ENCODE data around the gene SEMA5A. TPM values are rescaled to one million over a fixed set of nuclear protein-coding genes. Genes with fewer than 3 reads are reported as not detected.

The SEMA5A gene
- total RNA-seq, 5 donors from 2014 or later (not counting 1 experiment from before 2014, with no cell fraction given): 0.60 to 5.1 (median 1.5) TPM

- no peaks in the 10 kb centered on the region for H3K4me1 ChIP-seq (ENCODE audit: control insufficient read depth in 1 of 2, extremely low read depth in 1 of 2, insufficient read depth in 2 of 2, low read length in 2 of 2)
- H3K27ac ChIP-seq (ENCODE audit: low read length): no peak overlapping the region
- no peaks in the 10 kb centered on the region for H3K36me3 ChIP-seq (ENCODE audit: control insufficient read depth in 2 of 2, extremely low read depth in 1 of 2, insufficient read depth in 1 of 2, low read length in 1 of 2)
- ChIA-PET CTCF (no interaction called here), POLR2A (no interaction called here)
- H3K9me3 ChIP-seq: no peaks in the 10 kb centered on the region
- no peak for DNase-seq
- Mint-ChIP-seq H3K4me1 (no peaks in the 10 kb centered on the region), H3K27ac (no peak overlapping the region), H3K4me3 (no peak overlapping the region), H3K9me3 (peaks cover 4 to 12% (median 7%) of the 10 kb centered on the region in 3 donors), H3K36me3 (no peaks in the 10 kb centered on the region), H3K27me3 (no peaks in the 10 kb centered on the region)
- no peaks in the 10 kb centered on the region for H3K27me3 ChIP-seq (replicated peaks in 1 of 2; ENCODE audit: control insufficient read depth in 2 of 2, extremely low read depth in 1 of 2, insufficient read depth in 2 of 2, low read length in 1 of 2)
- H3K4me3 ChIP-seq (ENCODE audit: control insufficient read depth in 1 of 2, extremely low read depth in 1 of 2, low read length in 1 of 2): no peak overlapping the region
- 100% methylated on average over 2 of the region's 5 CpGs for WGBS (ENCODE audit: insufficient coverage)
- no peak for ATAC-seq (replicated peaks in 1 of 4)
Observed at GRCh38 chr5:9464478-9464877, 81.4 kb downstream of the SEMA5A start.

- Histone ChIP-seq H3K27me3 (replicated peaks in 1 of 2; ENCODE audit: control insufficient read depth in 2 of 2, extremely low read depth in 1 of 2, insufficient read depth in 2 of 2, low read length in 1 of 2) (no peaks in the 10 kb centered on the region), H3K27ac (ENCODE audit: low read length) (no peak overlapping the region), H3K9me3 (no peaks in the 10 kb centered on the region), H3K4me3 (ENCODE audit: control insufficient read depth in 1 of 2, extremely low read depth in 1 of 2, low read length in 1 of 2) (no peak overlapping the region), H3K4me1 (ENCODE audit: control insufficient read depth in 1 of 2, extremely low read depth in 1 of 2, insufficient read depth in 2 of 2, low read length in 2 of 2) (no peaks in the 10 kb centered on the region), H3K36me3 (ENCODE audit: control insufficient read depth in 2 of 2, extremely low read depth in 1 of 2, insufficient read depth in 1 of 2, low read length in 1 of 2) (no peaks in the 10 kb centered on the region)
- no CpG with 5 or more reads among the region's 3 CpGs for WGBS (ENCODE audit: insufficient coverage)
- DNase-seq (no peak), ATAC-seq (replicated peaks in 1 of 4) (no peak)
- ChIA-PET CTCF (no interaction called here), POLR2A (no interaction called here)
- Mint-ChIP-seq H3K4me1 (no peaks in the 10 kb centered on the region), H3K36me3 (no peaks in the 10 kb centered on the region), H3K27ac (no peak overlapping the region), H3K4me3 (no peak overlapping the region), H3K9me3 (peaks cover 7 to 16% (median 12%) of the 10 kb centered on the region in 3 donors), H3K27me3 (no peaks in the 10 kb centered on the region)
Observed at GRCh38 chr5:9462109-9462508, 83.8 kb downstream of the SEMA5A start.

GRCh38 chr5:9460885-9461645, 84.8 kb downstream of the SEMA5A start:
- Histone ChIP-seq H3K27ac (ENCODE audit: low read length) (no peak overlapping the region), H3K4me3 (ENCODE audit: control insufficient read depth in 1 of 2, extremely low read depth in 1 of 2, low read length in 1 of 2) (no peak overlapping the region), H3K36me3 (ENCODE audit: control insufficient read depth in 2 of 2, extremely low read depth in 1 of 2, insufficient read depth in 1 of 2, low read length in 1 of 2) (no peaks in the 10 kb centered on the region), H3K27me3 (replicated peaks in 1 of 2; ENCODE audit: control insufficient read depth in 2 of 2, extremely low read depth in 1 of 2, insufficient read depth in 2 of 2, low read length in 1 of 2) (no peaks in the 10 kb centered on the region), H3K9me3 (no peaks in the 10 kb centered on the region), H3K4me1 (ENCODE audit: control insufficient read depth in 1 of 2, extremely low read depth in 1 of 2, insufficient read depth in 2 of 2, low read length in 2 of 2) (no peaks in the 10 kb centered on the region)
- ChIA-PET CTCF (no interaction called here), POLR2A (no interaction called here)
- Mint-ChIP-seq H3K4me1 (no peaks in the 10 kb centered on the region), H3K9me3 (peaks cover 7 to 13% (median 8%) of the 10 kb centered on the region in 3 donors), H3K36me3 (no peaks in the 10 kb centered on the region), H3K27ac (no peak overlapping the region), H3K27me3 (no peaks in the 10 kb centered on the region), H3K4me3 (no peak overlapping the region)
- no peak for DNase-seq
- no peak for ATAC-seq (replicated peaks in 1 of 4)
- no CpG with 5 or more reads among the region's 3 CpGs for WGBS (ENCODE audit: insufficient coverage)

DNA sequence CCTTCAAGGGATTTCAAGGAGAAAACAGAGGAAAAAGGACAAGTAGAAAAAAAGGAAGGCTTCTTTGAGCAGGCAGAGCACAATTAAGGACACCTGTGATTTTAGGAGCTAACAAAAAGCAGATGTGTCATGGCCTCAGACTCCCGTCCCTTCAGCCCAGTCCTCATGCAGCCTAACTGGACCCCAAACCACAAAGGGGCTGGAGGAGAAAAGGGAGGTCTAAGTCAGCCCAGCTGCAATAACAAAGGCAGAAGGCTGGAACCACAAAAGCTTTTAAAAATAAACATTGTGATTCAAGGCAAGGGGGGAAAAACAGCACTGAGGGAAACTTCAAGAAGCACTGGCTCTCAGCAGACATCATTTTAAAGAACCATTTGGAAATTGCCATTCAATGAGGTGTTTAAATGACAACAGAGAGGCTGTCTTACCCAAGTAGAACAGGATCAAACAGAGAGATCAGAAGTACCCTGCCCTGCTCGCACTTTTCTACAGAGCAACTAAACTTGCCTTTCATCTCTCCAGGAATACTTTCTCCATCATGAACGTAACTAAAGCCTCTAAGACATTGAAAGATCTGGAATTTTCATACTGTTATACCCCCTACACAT, 89.3 kb downstream of the SEMA5A start:
- Histone ChIP-seq H3K4me1 (ENCODE audit: control insufficient read depth in 1 of 2, extremely low read depth in 1 of 2, insufficient read depth in 2 of 2, low read length in 2 of 2) (no peaks in the 10 kb centered on the region), H3K4me3 (ENCODE audit: control insufficient read depth in 1 of 2, extremely low read depth in 1 of 2, low read length in 1 of 2) (no peak overlapping the region), H3K27ac (ENCODE audit: low read length) (no peak overlapping the region), H3K9me3 (no peaks in the 10 kb centered on the region), H3K36me3 (ENCODE audit: control insufficient read depth in 2 of 2, extremely low read depth in 1 of 2, insufficient read depth in 1 of 2, low read length in 1 of 2) (no peaks in the 10 kb centered on the region), H3K27me3 (replicated peaks in 1 of 2; ENCODE audit: control insufficient read depth in 2 of 2, extremely low read depth in 1 of 2, insufficient read depth in 2 of 2, low read length in 1 of 2) (no peaks in the 10 kb centered on the region)
- 45% methylated on average over 2 of the region's 3 CpGs for WGBS (ENCODE audit: insufficient coverage)
- Mint-ChIP-seq H3K4me1 (no peaks in the 10 kb centered on the region), H3K9me3 (peaks cover 4 to 7% (median 5%) of the 10 kb centered on the region in 3 donors), H3K27me3 (no peaks in the 10 kb centered on the region), H3K4me3 (no peak overlapping the region), H3K36me3 (no peaks in the 10 kb centered on the region), H3K27ac (no peak overlapping the region)
- ATAC-seq (replicated peaks in 1 of 4) (no peak), DNase-seq (no peak)
- CTCF ChIA-PET: no interaction called here
- POLR2A ChIA-PET: no interaction called here

- H3K9me3 Mint-ChIP-seq: peaks cover 4 to 7% (median 5%) of the 10 kb centered on the region in 3 donors
- Histone ChIP-seq H3K27me3 (replicated peaks in 1 of 2; ENCODE audit: control insufficient read depth in 2 of 2, extremely low read depth in 1 of 2, insufficient read depth in 2 of 2, low read length in 1 of 2) (no peaks in the 10 kb centered on the region), H3K9me3 (no peaks in the 10 kb centered on the region), H3K27ac (ENCODE audit: low read length) (no peak overlapping the region), H3K4me3 (ENCODE audit: control insufficient read depth in 1 of 2, extremely low read depth in 1 of 2, low read length in 1 of 2) (no peak overlapping the region), H3K4me1 (ENCODE audit: control insufficient read depth in 1 of 2, extremely low read depth in 1 of 2, insufficient read depth in 2 of 2, low read length in 2 of 2) (no peaks in the 10 kb centered on the region), H3K36me3 (ENCODE audit: control insufficient read depth in 2 of 2, extremely low read depth in 1 of 2, insufficient read depth in 1 of 2, low read length in 1 of 2) (no peaks in the 10 kb centered on the region)
- POLR2A ChIA-PET: no interaction called here
- H3K27ac Mint-ChIP-seq: no peak overlapping the region
- H3K36me3 Mint-ChIP-seq: no peaks in the 10 kb centered on the region
- CTCF ChIA-PET: no interaction called here
- no peaks in the 10 kb centered on the region for H3K4me1 Mint-ChIP-seq
- DNase-seq: no peak
- no peak overlapping the region for H3K4me3 Mint-ChIP-seq
- WGBS (ENCODE audit: insufficient coverage): 71% methylated on average over 2 of the region's 4 CpGs
- ATAC-seq (replicated peaks in 1 of 4): no peak
- H3K27me3 Mint-ChIP-seq: no peaks in the 10 kb centered on the region
Observed at GRCh38 chr5:9455826-9456434, 89.9 kb downstream of the SEMA5A start.

- no peaks in the 10 kb centered on the region for H3K36me3 ChIP-seq (ENCODE audit: control insufficient read depth in 2 of 2, extremely low read depth in 1 of 2, insufficient read depth in 1 of 2, low read length in 1 of 2)
- Mint-ChIP-seq H3K4me3 (no peak overlapping the region), H3K27ac (no peak overlapping the region), H3K9me3 (peaks cover 4 to 7% (median 5%) of the 10 kb centered on the region in 3 donors), H3K36me3 (no peaks in the 10 kb centered on the region), H3K27me3 (no peaks in the 10 kb centered on the region), H3K4me1 (no peaks in the 10 kb centered on the region)
- no CpG with 5 or more reads among the region's 3 CpGs for WGBS (ENCODE audit: insufficient coverage)
- H3K27ac ChIP-seq (ENCODE audit: low read length): no peak overlapping the region
- ChIA-PET POLR2A (no interaction called here), CTCF (no interaction called here)
- H3K4me3 ChIP-seq (ENCODE audit: control insufficient read depth in 1 of 2, extremely low read depth in 1 of 2, low read length in 1 of 2): no peak overlapping the region
- no peak for DNase-seq
- H3K27me3 ChIP-seq (replicated peaks in 1 of 2; ENCODE audit: control insufficient read depth in 2 of 2, extremely low read depth in 1 of 2, insufficient read depth in 2 of 2, low read length in 1 of 2): no peaks in the 10 kb centered on the region
- ATAC-seq (replicated peaks in 1 of 4): no peak
- no peaks in the 10 kb centered on the region for H3K9me3 ChIP-seq
- no peaks in the 10 kb centered on the region for H3K4me1 ChIP-seq (ENCODE audit: control insufficient read depth in 1 of 2, extremely low read depth in 1 of 2, insufficient read depth in 2 of 2, low read length in 2 of 2)
Observed at GRCh38 chr5:9454491-9454890, 91.4 kb downstream of the SEMA5A start.

Data from T-cell (primary cell).